Endodermal cell (in vitro differentiated cells): ENCODE measurements around the gene PCDHGA8. TPM values are rescaled to one million over a fixed set of nuclear protein-coding genes. Genes with fewer than 3 reads are reported as not detected.
"Not testable (repeated sequence)": the region's sequence is repeated elsewhere in the genome, so short reads cannot be mapped to it uniquely, and the experiment has no call there.

Source experiments
- DNase-seq: peaks from one replicate; pipeline ENCODE4 v3.0.0-alpha.2; 2017
- H3K27ac ChIP-seq: 2 replicates; pipeline ENCODE4 v1.5.1; 2013; ENCODE audit warnings: mild to moderate bottlenecking, low read depth, low read length, moderate library complexity
- H3K27me3 ChIP-seq: 2 replicates; pipeline ENCODE4 v1.6.1; 2013; ENCODE audit warnings: mild to moderate bottlenecking, low read length, moderate library complexity; ENCODE audit not compliant: insufficient read depth, control insufficient read depth, poor library complexity, severe bottlenecking
- H3K36me3 ChIP-seq: 2 replicates; pipeline ENCODE4 v1.7.0; 2013; ENCODE audit warnings: mild to moderate bottlenecking, low read length, moderate library complexity; ENCODE audit not compliant: control insufficient read depth, insufficient read depth
- H3K4me1 ChIP-seq: one replicate; pipeline ENCODE4 v1.7.0; 2013; ENCODE audit warnings: low read length; ENCODE audit not compliant: control insufficient read depth, insufficient read depth
- H3K4me3 ChIP-seq: 2 replicates; pipeline ENCODE4 v1.5.1; 2013; ENCODE audit warnings: mild to moderate bottlenecking, low read length, moderate library complexity
- H3K9ac ChIP-seq: 2 replicates; pipeline ENCODE4 v1.6.1; 2013; ENCODE audit warnings: mild to moderate bottlenecking, low read length, moderate library complexity; ENCODE audit not compliant: poor library complexity, severe bottlenecking; ENCODE audit errors: extremely low read depth
- H3K9me3 ChIP-seq: 2 replicates; pipeline ENCODE4 v1.6.1; 2013; ENCODE audit warnings: mild to moderate bottlenecking, low read length, moderate library complexity; ENCODE audit not compliant: control insufficient read depth
- H3K27ac Mint-ChIP-seq: 2 replicates; pipeline ENCODE4 v1.8.0; 2020; ENCODE audit warnings: mixed read lengths
- H3K27me3 Mint-ChIP-seq: 2 replicates; pipeline ENCODE4 v1.8.0; 2021; ENCODE audit warnings: mild to moderate bottlenecking, mixed read lengths; ENCODE audit not compliant: insufficient read depth
- H3K36me3 Mint-ChIP-seq: 2 replicates; pipeline ENCODE4 v1.8.0; 2020; ENCODE audit warnings: low read depth, mixed read lengths
- H3K4me1 Mint-ChIP-seq: 2 replicates; pipeline ENCODE4 v1.8.0; 2020; ENCODE audit warnings: mixed read lengths
- H3K4me3 Mint-ChIP-seq: 2 replicates; pipeline ENCODE4 v1.8.0; 2020; ENCODE audit warnings: mild to moderate bottlenecking, moderate library complexity, mixed read lengths
- H3K9me3 Mint-ChIP-seq: 2 replicates; pipeline ENCODE4 v1.8.0; 2020; ENCODE audit warnings: mild to moderate bottlenecking, mixed read lengths
- CTCF ChIP-seq: fragments of 200-600 bp; sonication (generic); conservative IDR thresholded peaks from 2 replicates; pipeline ENCODE4 v1.5.0; 2021; ENCODE audit warnings: antibody characterized with exemption, mild to moderate bottlenecking
- WGBS, 2 experiments: methylation state at CpG; one replicate each; pipeline versions ENCODE4 v1.1.5 to v1.1.7; 2013; ENCODE audit warnings: missing lambda C conversion rate in 2 of 2, mixed read lengths in 1 of 2; ENCODE audit not compliant: insufficient coverage in 1 of 2, insufficient read length in 1 of 2; 5-methylcytosine and 5-hydroxymethylcytosine counted together
- total RNA-seq, 2 donors: library from RNA; stranded (reverse); fragmentation: NEBNext Ultra II Directional in 1 of 2; extraction: Animal tissue kit (Norgen Biotek cat#: 25700) in 1 of 2; gene quantifications; 2 replicates in 1 of 2; 3 replicates in 1 of 2; pipeline ENCODE4 v1.2.1, GENCODE V29; 2021

Gene PCDHGA8
- total RNA-seq, 2 donors from 2014 or later: 1.1 to 3.0 TPM

GRCh38 chr5:141343953-141344463, 48.4 kb upstream of the PCDHGA8 start:
- H3K4me3 ChIP-seq: peak overlapping the region; percentile 77
- no peak for DNase-seq
- H3K27me3 ChIP-seq: no peaks in the 10 kb centered on the region
- H3K4me1 ChIP-seq: no peaks in the 10 kb centered on the region
- H3K27ac ChIP-seq: no peak overlapping the region
- H3K27ac Mint-ChIP-seq: peak overlapping the region; percentile 94
- peaks cover 26% of the 10 kb centered on the region for H3K36me3 Mint-ChIP-seq
- peaks cover 64% of the 10 kb centered on the region for H3K9me3 Mint-ChIP-seq
- H3K9ac ChIP-seq: peak overlapping the region; percentile 58
- H3K27me3 Mint-ChIP-seq: peaks cover 8% of the 10 kb centered on the region
- peak overlapping the region; percentile 70 for H3K4me3 Mint-ChIP-seq
- peaks cover 44% of the 10 kb centered on the region for H3K9me3 ChIP-seq
- peak; percentile 4 for TF ChIP-seq CTCF
- H3K4me1 Mint-ChIP-seq: no peaks in the 10 kb centered on the region
- WGBS, 2 experiments: 58 to 84% methylated on average over 31 of the region's 31 CpGs
- H3K36me3 ChIP-seq: no peaks in the 10 kb centered on the region

- Mint-ChIP-seq H3K27ac (no peak overlapping the region), H3K9me3 (peaks cover 58% of the 10 kb centered on the region), H3K4me1 (no peaks in the 10 kb centered on the region), H3K4me3 (no peak overlapping the region), H3K36me3 (peaks cover 29% of the 10 kb centered on the region), H3K27me3 (peaks cover 5% of the 10 kb centered on the region)
- H3K27me3 ChIP-seq: no peaks in the 10 kb centered on the region
- H3K9me3 ChIP-seq: peaks cover 54% of the 10 kb centered on the region
- WGBS, 2 experiments: 83 to 92% methylated on average over 12 to 20 of the region's 20 CpGs
- no peaks in the 10 kb centered on the region for H3K36me3 ChIP-seq
- no peak for TF ChIP-seq CTCF
- no peak overlapping the region for H3K9ac ChIP-seq
- no peaks in the 10 kb centered on the region for H3K4me1 ChIP-seq
- DNase-seq: no peak
- H3K4me3 ChIP-seq: peak overlapping the region; percentile 77
- H3K27ac ChIP-seq: no peak overlapping the region
Observed at GRCh38 chr5:141345327-141345726, 47.1 kb upstream of the PCDHGA8 start.

- H3K27me3 Mint-ChIP-seq, H3K27me3 ChIP-seq, DNase-seq, H3K27ac Mint-ChIP-seq, H3K36me3 ChIP-seq, H3K4me1 Mint-ChIP-seq, H3K4me3 Mint-ChIP-seq, H3K4me1 ChIP-seq, H3K9ac ChIP-seq, H3K27ac ChIP-seq: not testable (repeated sequence)
- H3K9me3 Mint-ChIP-seq: peaks cover 60% of the 10 kb centered on the region
- WGBS, 2 experiments: 91 to 100% methylated on average over 8 to 24 of the region's 35 CpGs
- peaks cover 61% of the 10 kb centered on the region for H3K9me3 ChIP-seq
- peak overlapping the region; percentile 24 for H3K4me3 ChIP-seq
- H3K36me3 Mint-ChIP-seq: peaks cover 34% of the 10 kb centered on the region
Observed at GRCh38 chr5:141346017-141346416, 46.4 kb upstream of the PCDHGA8 start.
